DMS53 treated with DMSO at 0.1 percent for 48 hours (cell line): ENCODE data around the gene FA2H.
"Not testable (repeated sequence)": the region's sequence is repeated elsewhere in the genome, so short reads cannot be mapped to it uniquely, and the experiment has no call there.

Experiments
- DNase-seq: peaks from one replicate; lab custom pipeline; 2025; ENCODE audit not compliant: unreplicated experiment; lab: John Stamatoyannopoulos, UW

Gene FA2H, protein sequence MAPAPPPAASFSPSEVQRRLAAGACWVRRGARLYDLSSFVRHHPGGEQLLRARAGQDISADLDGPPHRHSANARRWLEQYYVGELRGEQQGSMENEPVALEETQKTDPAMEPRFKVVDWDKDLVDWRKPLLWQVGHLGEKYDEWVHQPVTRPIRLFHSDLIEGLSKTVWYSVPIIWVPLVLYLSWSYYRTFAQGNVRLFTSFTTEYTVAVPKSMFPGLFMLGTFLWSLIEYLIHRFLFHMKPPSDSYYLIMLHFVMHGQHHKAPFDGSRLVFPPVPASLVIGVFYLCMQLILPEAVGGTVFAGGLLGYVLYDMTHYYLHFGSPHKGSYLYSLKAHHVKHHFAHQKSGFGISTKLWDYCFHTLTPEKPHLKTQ

GRCh38 chr16:74774223-74775139 is at the start of gene FA2H:
Gene FA2H, minus strand, starts transcription at chr16:74774820. Its CDS starts 65 bp downstream, at chr16:74774755.
- DNase-seq: peak; percentile 85

DNA sequence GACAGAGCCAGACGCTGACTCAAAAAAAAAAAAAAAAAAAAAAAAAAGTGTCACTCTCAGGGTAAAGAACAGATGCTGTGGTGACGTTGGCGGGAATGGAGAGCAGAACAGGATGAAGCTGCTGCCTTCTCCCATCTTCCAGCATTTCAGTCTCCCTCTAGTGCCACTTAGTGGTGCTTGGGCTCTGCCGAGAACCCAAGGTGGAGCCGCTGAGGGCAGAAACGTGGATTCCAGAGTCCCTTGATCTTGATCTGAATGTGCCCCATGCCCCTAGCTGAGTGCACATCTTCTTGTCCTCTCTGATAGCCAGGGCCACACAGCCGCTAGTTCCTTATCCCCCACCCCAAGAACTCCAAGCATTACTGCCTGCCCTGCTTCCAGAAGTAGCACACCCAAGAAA is 43.2 kb upstream of the FA2H start:
- DNase-seq: no peak

- peak; percentile 58 for DNase-seq
Observed at GRCh38 chr16:74813109-74813641, 38.6 kb upstream of the FA2H start.

DNA sequence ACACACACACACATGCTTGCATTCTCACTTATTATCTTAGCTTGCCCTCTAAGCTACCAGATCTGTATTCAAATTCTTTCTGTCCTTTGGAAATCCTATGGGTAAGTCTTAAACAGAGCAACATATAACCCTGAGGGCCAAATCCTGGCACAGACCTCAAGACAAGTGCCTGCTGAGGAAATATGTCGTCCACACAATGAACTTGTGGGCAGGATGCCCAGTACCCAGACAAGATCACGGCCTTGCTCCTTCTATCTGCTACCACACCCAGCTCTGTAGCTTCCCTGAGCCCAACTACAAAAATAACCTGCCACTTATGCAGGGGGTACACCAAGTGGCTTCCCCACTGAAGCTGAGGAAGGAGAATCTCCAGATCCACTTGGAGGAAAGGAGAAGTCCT is 37.3 kb upstream of the FA2H start:
- no peak for DNase-seq

DNA sequence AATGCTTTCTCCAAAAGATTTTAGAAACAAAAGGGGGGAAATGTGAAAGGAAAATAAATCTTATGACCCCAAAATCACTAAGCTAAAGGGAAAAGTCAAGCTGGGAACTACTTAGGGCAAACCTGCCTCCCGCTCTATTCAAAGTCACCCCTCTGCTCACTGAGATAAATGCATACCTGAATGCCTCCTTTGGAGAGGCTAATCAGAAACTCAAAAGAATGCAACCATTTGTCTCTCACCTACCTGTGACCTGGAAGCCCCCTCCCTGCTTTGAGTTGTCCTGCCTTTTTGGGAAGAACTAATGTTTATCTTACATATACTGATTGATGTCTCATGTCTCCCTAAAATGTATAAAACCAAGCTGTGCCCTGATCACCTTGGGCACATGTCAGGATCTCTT is 36.6 kb upstream of the FA2H start:
- DNase-seq: not testable (repeated sequence)

- DNase-seq: no peak
Observed at GRCh38 chr16:74807052-74807646, 32.5 kb upstream of the FA2H start.

DNA sequence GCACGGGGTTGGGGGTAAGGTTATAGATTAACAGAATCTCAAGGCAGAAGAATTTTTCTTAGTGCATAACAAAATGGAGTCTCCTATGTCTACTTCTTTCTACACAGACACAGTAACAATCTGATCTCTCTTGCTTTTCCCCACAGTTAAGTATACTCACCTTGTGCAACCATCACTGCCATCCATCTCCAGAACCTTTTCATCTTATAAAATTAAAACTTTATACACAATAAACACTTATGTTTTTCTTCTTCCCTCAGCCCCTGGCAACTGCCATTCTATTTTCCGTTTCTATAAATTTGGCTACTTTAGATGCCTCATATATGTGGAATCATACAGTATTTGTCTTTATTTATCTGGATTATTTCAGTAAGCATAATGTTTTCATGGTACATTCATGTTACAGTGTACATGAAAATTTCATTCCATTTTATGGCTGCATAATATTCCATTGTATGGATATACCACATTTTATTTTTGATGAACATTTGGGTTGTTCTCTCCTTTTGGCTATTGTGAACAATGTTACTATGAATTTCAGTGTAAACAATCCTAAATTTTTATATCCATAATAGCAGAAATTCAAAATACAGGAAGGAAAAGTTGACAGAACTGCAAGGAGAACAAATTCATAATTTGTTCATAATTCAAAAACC is 25.7 kb upstream of the FA2H start:
- no peak for DNase-seq

DNA sequence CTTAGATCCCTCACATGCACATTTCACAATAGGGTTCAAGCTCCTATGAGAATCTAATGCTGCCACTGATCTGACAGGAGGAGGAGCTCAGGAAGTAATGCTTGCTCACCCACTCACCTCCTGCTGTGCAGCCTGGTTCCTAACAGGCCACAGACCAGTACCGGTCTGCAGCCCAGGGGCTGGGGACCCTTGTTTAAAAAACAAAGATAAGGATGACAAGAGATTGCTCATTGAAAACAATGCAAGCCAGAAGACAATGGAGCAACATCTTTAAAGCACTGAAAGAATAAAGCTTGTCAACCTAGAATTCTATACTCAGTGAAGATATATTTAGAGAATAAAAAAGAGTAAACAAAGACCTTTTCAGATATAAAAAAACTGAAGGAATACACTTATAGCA is 22.8 kb upstream of the FA2H start:
- no peak for DNase-seq

DNA sequence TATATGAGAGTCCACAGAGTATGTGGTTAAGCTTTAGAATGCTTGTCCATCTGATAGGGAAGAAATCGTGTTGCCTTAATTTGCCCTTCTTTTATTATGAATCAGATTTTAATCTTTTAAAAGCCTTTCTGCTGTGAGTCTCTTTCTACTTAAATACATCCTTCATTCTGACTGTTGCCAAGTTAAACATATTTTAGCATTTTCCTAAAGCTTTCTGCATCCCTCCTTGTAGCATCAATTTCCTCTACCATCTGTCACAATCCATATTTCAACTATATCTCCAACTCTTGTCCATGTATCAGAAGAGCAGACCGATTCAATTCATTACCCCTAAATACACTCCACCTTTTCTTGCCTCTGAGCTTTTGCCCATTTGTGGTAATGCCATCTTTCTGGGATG is 20.5 kb upstream of the FA2H start:
- DNase-seq: no peak

DNA sequence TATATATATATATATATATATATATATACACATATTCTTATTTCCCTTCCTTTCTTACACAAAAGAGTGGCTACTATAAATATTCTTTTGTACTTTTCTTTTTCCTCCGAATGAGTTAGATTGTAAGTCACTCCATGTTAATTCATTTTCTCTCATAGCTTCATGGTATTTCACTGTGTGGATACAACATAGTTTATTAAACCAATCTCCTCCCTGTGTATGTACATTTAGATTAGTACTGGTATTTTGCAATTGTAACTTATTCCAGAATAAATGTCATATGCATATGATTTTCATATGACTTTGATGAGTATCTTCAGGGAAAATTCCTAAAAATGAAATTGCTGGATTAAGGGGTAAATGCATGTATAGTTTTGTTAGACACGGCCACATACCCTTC is 20.0 kb upstream of the FA2H start:
- no peak for DNase-seq

DNA sequence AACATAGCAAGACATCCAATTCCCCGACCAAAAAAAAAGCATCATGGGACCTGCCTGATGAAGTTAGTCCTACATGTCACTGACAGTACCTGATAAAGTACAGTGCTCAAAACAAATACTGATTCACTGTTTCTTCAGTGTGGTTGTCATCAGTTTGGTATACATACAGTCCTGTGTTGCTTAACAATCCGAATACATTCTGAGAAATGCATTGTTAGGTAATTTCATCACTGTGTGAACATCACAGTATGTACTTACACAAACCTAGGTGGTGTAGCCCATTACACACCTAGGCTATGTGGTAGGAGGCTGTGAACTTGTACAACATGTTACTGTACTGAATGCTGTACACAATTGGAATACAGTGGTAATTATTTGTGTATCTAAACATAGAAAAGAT is 19.0 kb upstream of the FA2H start:
- no peak for DNase-seq

- DNase-seq: no peak
Observed at GRCh38 chr16:74792225-74792624, 17.6 kb upstream of the FA2H start.

DNA sequence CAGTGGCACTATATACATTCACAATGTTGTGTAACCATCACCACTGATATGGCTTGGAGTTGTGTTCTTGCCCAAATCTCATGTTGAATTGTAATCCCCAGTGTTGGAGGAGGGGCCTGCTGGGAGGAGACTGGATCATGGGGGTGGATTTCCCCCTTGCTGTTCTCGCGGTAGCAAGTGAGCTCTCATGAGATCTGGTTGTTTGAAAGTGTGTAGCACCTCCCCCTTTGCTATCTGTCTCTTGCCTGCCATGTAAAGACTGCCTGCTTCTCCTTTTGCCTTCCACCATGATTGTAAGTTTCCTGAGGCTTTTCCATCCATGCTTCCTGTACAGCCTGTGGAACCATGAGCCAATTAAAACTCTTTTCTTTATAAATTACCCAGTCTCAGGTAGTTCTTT is 17.1 kb upstream of the FA2H start:
- DNase-seq: not testable (repeated sequence)

DNA sequence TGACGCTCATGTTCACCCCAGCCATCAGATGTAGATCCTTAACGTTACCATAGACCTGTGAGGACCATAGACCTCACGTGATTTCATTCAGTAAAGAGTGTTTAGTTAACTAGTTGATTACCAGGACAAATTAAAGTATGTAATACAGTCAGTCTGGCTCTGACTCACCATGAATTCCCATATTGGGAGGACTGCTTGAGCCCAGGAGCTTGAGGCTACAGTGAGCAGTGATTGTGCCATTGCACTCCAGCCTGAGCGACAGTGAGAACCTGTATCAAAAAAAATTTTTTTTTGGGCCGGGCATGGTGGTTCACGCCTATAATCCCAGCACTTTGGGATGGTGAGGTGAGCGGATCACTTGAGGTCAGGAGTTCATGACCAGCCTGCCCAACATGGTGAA is 13.5 kb upstream of the FA2H start:
- no peak for DNase-seq

DNA sequence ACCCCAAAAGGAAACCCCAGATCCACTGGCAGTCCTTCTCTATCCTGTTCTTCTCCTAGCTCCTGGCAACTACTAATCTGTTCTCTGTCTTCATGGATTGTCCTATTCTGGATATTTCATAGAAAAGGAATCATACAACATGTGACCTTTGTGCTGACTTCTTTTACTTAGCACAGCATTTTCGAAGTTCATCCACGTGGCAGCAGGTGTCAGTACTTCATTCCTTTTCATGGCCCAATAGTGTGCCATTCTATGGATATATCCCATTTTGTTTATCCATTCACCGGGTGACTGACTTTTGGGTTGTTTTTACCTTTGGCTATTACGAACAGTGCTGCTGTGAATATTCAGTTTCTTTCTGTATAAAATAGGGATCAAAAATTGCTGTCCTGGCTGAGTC is 10.4 kb upstream of the FA2H start:
- no peak for DNase-seq

GRCh38 chr16:74778646-74779045 is 4.0 kb upstream of the FA2H start:
- peak; percentile 10 for DNase-seq

- no peak for DNase-seq
Observed at GRCh38 chr16:74776926-74777325, 2.3 kb upstream of the FA2H start.

DNA sequence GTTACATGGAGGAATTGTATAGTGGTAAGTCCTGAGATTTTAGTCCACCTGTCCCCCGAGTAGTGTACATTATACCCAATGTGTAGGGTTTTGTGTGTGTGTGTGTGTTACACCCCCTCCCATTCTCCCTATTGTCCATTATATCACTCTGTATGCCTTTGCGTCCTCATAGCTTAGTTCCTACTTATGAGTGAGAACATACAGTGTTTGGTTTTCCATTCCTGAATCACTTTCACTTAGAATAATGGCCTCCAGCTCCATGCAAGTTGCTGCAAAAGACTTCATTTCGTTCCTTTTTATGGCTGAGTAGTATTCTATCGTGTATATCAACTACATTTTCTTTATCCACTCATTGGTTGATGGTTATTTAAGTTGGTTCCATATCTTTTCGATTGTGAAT is 635 bp upstream of the FA2H start:
- DNase-seq: peak; percentile 14

GRCh38 chr16:74773446-74774222 is 986 bp downstream of the FA2H start:
- DNase-seq: no peak

DNA sequence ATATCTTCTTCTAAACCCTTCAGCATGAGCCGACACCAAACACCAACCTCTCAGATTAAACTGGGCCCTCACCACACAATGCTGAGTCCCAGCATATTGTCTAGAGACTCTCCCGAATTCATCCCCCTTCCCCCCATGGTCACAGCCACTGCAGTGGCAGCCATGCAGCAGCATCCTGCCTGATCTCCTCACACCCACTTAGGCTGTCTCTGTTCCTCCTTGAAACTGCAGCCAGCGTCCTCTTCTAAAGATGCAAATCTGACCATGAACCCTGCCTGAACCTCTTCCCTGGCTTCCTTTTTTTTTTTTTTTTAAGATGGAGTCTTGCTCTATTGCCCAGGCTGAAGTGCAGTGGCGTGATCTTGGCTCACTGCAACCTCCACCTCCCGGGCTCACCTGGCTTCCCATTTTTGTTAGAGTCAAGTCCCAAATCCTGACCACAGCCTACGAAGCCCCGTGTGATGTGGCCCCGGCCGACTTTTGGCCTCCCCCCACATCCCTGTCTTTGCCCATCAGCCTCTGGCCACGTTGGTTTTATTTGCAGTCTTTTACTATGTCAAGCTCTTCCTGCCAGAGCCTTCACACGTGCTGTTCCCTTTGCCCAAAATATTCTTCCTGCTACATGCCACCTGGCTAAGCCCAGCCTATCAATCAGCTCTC is 2.8 kb downstream of the FA2H start:
- DNase-seq: no peak
